A549 (cell line): ENCODE results near the gene TSG101. TPM values are rescaled to one million over a fixed set of nuclear protein-coding genes. Genes with fewer than 3 reads are reported as not detected.

Source experiments
- ATAC-seq, 2 experiments: fragments of 200-7000 bp in 1 of 2; fragments of >200 bp in 1 of 2; cut with Nextera tagmentation in 1 of 2; cut with Tn5 transposase in 1 of 2; 3 replicates each; pipeline versions ENCODE4 v1.8.0 to v1.9.1; 2018 to 2020; ENCODE audit warnings: mild to moderate bottlenecking in 1 of 2, moderate library complexity in 1 of 2
- CTCF ChIA-PET: fragments of 300-600 bp; sonication (Branson Sonifier 250); formaldehyde crosslinking; extraction: SDS; loops from one replicate; lab custom pipeline; 2021; ENCODE audit warnings: antibody characterized with exemption, inconsistent platforms; lab: Yijun Ruan, JAX
- POLR2A ChIA-PET: fragments of 350-600 bp; formaldehyde crosslinking; extraction: SDS; loops from one replicate; lab custom pipeline; 2021; ENCODE audit warnings: antibody characterized with exemption, inconsistent platforms; lab: Yijun Ruan, JAX
- DNase-seq, 2 experiments: peaks; one replicate each; pipeline versions ENCODE4 v3.0.0 to v3.0.0-alpha.2; 2011 to 2016; ENCODE audit warnings: low read depth in 1 of 2, low spot score in 1 of 2
- FAIRE-seq: peaks from 2 replicates; lab custom pipeline; 2011; peaks lifted over from hg19 to GRCh38; lab: Jason Lieb, UNC
- H3K27ac ChIP-seq, 2 experiments: fragments of >200 bp; sonication (Bioruptor Twin); formaldehyde crosslinking; 3 replicates each; pipeline ENCODE4 v1.5.1; 2016 to 2017
- H3K4me1 ChIP-seq: fragments of >200 bp; sonication (Bioruptor Twin); formaldehyde crosslinking; 3 replicates; pipeline ENCODE4 v1.6.1; 2016
- H3K4me2 ChIP-seq: fragments of >200 bp; sonication (Bioruptor Twin); formaldehyde crosslinking; 3 replicates; pipeline ENCODE4 v1.6.1; 2016
- H3K4me3 ChIP-seq: fragments of >200 bp; sonication (Bioruptor Twin); formaldehyde crosslinking; 3 replicates; pipeline ENCODE4 v1.5.1; 2016
- H3K9me3 ChIP-seq: fragments of >200 bp; sonication (Bioruptor Twin); formaldehyde crosslinking; 3 replicates; pipeline ENCODE4 v1.6.1; 2016
- BHLHE40 ChIP-seq: IDR thresholded peaks from 2 replicates; pipeline ENCODE4 v1.6.1; 2012; ENCODE audit warnings: low read depth, low read length, inconsistent platforms
- CBX8 ChIP-seq: fragments of 200-600 bp; sonication (generic); IDR thresholded peaks from 2 replicates; pipeline ENCODE4 v1.6.1; 2016
- CEBPB ChIP-seq, 2 experiments: fragments of >200 bp in 1 of 2; sonication (Bioruptor Twin) in 1 of 2; formaldehyde crosslinking in 1 of 2; IDR thresholded peaks; 2 replicates each; pipeline ENCODE4 v1.6.1; 2012 to 2016
- CHD2 ChIP-seq: fragments of 150-350 bp; IDR thresholded peaks from 2 replicates; pipeline ENCODE4 v1.6.1; 2014; ENCODE audit warnings: low read length; ENCODE audit not compliant: partially characterized antibody
- CHD4 ChIP-seq: fragments of 200-600 bp; sonication (generic); IDR thresholded peaks from 2 replicates; pipeline ENCODE4 v1.6.1; 2016; ENCODE audit warnings: antibody characterized with exemption, mild to moderate bottlenecking, borderline replicate concordance
- ESRRA ChIP-seq: fragments of 150-350 bp; IDR thresholded peaks from 2 replicates; pipeline ENCODE4 v1.6.1; 2014; ENCODE audit warnings: mild to moderate bottlenecking, low read length, borderline replicate concordance
- FOSB ChIP-seq: fragments of 250-450 bp; sonication (Bioruptor Pico); IDR thresholded peaks from 2 replicates; pipeline ENCODE4 v1.5.0; 2020; ENCODE audit warnings: mild to moderate bottlenecking, moderate library complexity
- FOXS1 ChIP-seq: fragments of 250-450 bp; sonication (Bioruptor Pico); IDR thresholded peaks from 2 replicates; pipeline ENCODE4 v1.5.0; 2020; ENCODE audit warnings: mild to moderate bottlenecking, moderate library complexity
- GATA3 ChIP-seq: IDR thresholded peaks from 2 replicates; pipeline ENCODE4 v1.6.1; 2012; ENCODE audit warnings: borderline replicate concordance
- HOXB13 ChIP-seq: fragments of 250-450 bp; sonication (Bioruptor Pico); IDR thresholded peaks from 2 replicates; pipeline ENCODE4 v1.5.0; 2020; ENCODE audit warnings: low read depth, mild to moderate bottlenecking, moderate library complexity
- JUN ChIP-seq, 2 experiments: fragments of >200 bp; sonication (Bioruptor Twin); formaldehyde crosslinking; IDR thresholded peaks; 2 replicates in 1 of 2; 3 replicates in 1 of 2; pipeline ENCODE4 v1.6.1; 2016 to 2017
- JUNB ChIP-seq: fragments of >200 bp; sonication (Bioruptor Twin); formaldehyde crosslinking; IDR thresholded peaks from 2 replicates; pipeline ENCODE4 v1.6.1; 2016
- KDM1A ChIP-seq: fragments of 200-600 bp; sonication (generic); IDR thresholded peaks from 2 replicates; pipeline ENCODE4 v1.6.1; 2016; ENCODE audit warnings: low read depth, mild to moderate bottlenecking
- KDM5A ChIP-seq: fragments of 200-600 bp; sonication (generic); IDR thresholded peaks from 2 replicates; pipeline ENCODE4 v1.6.1; 2016; ENCODE audit warnings: antibody characterized with exemption, mild to moderate bottlenecking
- MAFK ChIP-seq: fragments of 450-650 bp; IDR thresholded peaks from 2 replicates; pipeline ENCODE4 v1.6.1; 2014; ENCODE audit not compliant: partially characterized antibody
- NFE2L2 ChIP-seq: fragments of 150-350 bp; conservative IDR thresholded peaks from 2 replicates; pipeline ENCODE4 v1.6.1; 2014; ENCODE audit warnings: low read length
- RAD21 ChIP-seq, 2 experiments: fragments of >200 bp in 1 of 2; sonication (Bioruptor Twin) in 1 of 2; formaldehyde crosslinking in 1 of 2; IDR thresholded peaks in 1 of 2; conservative IDR thresholded peaks in 1 of 2; 2 replicates in 1 of 2; 3 replicates in 1 of 2; pipeline ENCODE4 v1.6.1; 2012 to 2018; ENCODE audit warnings: inconsistent platforms in 1 of 2
- RARB ChIP-seq: fragments of 250-450 bp; sonication (Bioruptor Pico); IDR thresholded peaks from 2 replicates; pipeline ENCODE4 v1.8.0; 2021; ENCODE audit warnings: mild to moderate bottlenecking, moderate library complexity
- RCOR1 ChIP-seq: fragments of 150-350 bp; IDR thresholded peaks from 2 replicates; pipeline ENCODE4 v1.6.1; 2014; ENCODE audit warnings: antibody characterized with exemption, low read length, low read depth
- RFX5 ChIP-seq: fragments of 450-650 bp; IDR thresholded peaks from 2 replicates; pipeline ENCODE4 v1.7.1; 2014; ENCODE audit warnings: antibody characterized with exemption, mild to moderate bottlenecking, moderate library complexity
- RNF2 ChIP-seq: fragments of 200-600 bp; sonication (generic); IDR thresholded peaks from 2 replicates; pipeline ENCODE4 v1.6.1; 2016; ENCODE audit warnings: low read depth, mild to moderate bottlenecking, antibody characterized with exemption, moderate library complexity, borderline replicate concordance
- ZC3H11A ChIP-seq: fragments of 450-650 bp; IDR thresholded peaks from 2 replicates; pipeline ENCODE4 v1.6.1; 2014; ENCODE audit warnings: antibody characterized with exemption, mild to moderate bottlenecking
- ZFP36 ChIP-seq: fragments of 450-650 bp; IDR thresholded peaks from 2 replicates; pipeline ENCODE4 v1.6.1; 2014; ENCODE audit warnings: borderline replicate concordance; ENCODE audit not compliant: partially characterized antibody
- ZNF302 ChIP-seq: fragments of 250-450 bp; sonication (Bioruptor Pico); IDR thresholded peaks from 2 replicates; pipeline ENCODE4 v1.9.0; 2021; ENCODE audit warnings: inconsistent platforms, mild to moderate bottlenecking, moderate library complexity
- WGBS: methylation state at CpG from one replicate; pipeline ENCODE4 v1.1.6; 2017; ENCODE audit errors: missing lambda C conversion rate; 5-methylcytosine and 5-hydroxymethylcytosine counted together
- polyA plus RNA-seq, 4 experiments: library from polyadenylated mRNA; depleted of rRNA in 3 of 4; stranded (reverse); fragments of >200 nt; fragmentation: RNase III in 1 of 4; extraction: RNeasy Plus Mini Kit Qiagen cat#74134 plus additional on column Dnase treatment in 1 of 4; gene quantifications; 2 replicates in 3 of 4; 3 replicates in 1 of 4; pipeline ENCODE4 v1.2.3, GENCODE V29; 2011 to 2017
- TF ChIP-seq, protein P1 (sequence below): fragments of 250-450 bp; sonication (Bioruptor Pico); IDR thresholded peaks from 2 replicates; pipeline ENCODE4 v1.5.0; 2020; ENCODE audit warnings: low read depth, mild to moderate bottlenecking, moderate library complexity
- TF ChIP-seq, protein P2 (sequence below): fragments of 450-650 bp; IDR thresholded peaks from 2 replicates; pipeline ENCODE4 v1.6.1; 2014; ENCODE audit warnings: antibody characterized with exemption
- TF ChIP-seq, protein P3 (sequence below): IDR thresholded peaks from 2 replicates; pipeline ENCODE4 v1.6.1; 2012
- TF ChIP-seq, protein P4 (sequence below): fragments of 150-350 bp; IDR thresholded peaks from 2 replicates; pipeline ENCODE4 v1.6.1; 2014; ENCODE audit warnings: low read depth, mild to moderate bottlenecking, low read length
- TF ChIP-seq, protein P5 (sequence below): IDR thresholded peaks from 2 replicates; pipeline ENCODE4 v1.6.1; 2012; ENCODE audit warnings: low read depth, borderline replicate concordance
- TF ChIP-seq, protein P6 (sequence below): fragments of >200 bp; sonication (Bioruptor Twin); formaldehyde crosslinking; IDR thresholded peaks from 2 replicates; pipeline ENCODE4 v1.6.1; 2016

TSG101 gene
- polyA plus RNA-seq, 2 of the 4 experiments (the other 2 are of a cell fraction) = 112 to 161 TPM

DNA sequence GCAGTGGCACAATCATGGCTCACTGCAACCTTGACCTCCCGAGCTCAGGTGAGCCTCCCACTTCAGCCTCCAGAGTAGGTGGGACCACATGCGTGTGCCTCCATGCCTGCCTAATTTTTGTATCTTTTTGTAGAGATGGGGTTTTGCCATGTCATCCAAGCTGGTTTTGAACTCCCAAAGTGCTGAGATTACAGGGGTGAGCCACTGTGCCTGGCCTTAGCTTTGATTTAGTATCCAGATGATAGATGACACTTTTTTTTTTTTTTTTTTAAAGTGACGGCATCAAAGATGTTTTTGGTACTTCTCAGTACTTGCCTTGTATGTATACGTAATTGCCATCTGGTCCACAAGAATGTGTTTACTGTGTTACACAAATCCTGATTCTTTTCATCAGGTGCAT, 47.7 kb downstream of the TSG101 start:
- ChIA-PET CTCF (interaction anchor here (1.0 to 1.2 kb wide), 2 partner anchors 13 to 15 kb away, joined by 3 read pairs; no protein-coding TSS in a partner anchor), POLR2A (interaction anchor here (0.6 kb wide), 1 partner anchor 204 kb away, joined by 5 read pairs; no protein-coding TSS in a partner anchor)
- H3K4me2 ChIP-seq = no peak overlapping the region
- no peaks in the 10 kb centered on the region for H3K9me3 ChIP-seq
- H3K4me3 ChIP-seq = no peak overlapping the region
- DNase-seq (no peak), ATAC-seq (no peak), FAIRE-seq (no peak)
- H3K4me1 ChIP-seq = no peaks in the 10 kb centered on the region
- TF ChIP-seq RCOR1 = no peak
- no peak for TF ChIP-seq FOSB (CRISPR knock-in tag)
- no peak for TF ChIP-seq KDM5A
- no peak for TF ChIP-seq ESRRA
- TF ChIP-seq CBX8 = no peak
- TF ChIP-seq, protein P1, sequence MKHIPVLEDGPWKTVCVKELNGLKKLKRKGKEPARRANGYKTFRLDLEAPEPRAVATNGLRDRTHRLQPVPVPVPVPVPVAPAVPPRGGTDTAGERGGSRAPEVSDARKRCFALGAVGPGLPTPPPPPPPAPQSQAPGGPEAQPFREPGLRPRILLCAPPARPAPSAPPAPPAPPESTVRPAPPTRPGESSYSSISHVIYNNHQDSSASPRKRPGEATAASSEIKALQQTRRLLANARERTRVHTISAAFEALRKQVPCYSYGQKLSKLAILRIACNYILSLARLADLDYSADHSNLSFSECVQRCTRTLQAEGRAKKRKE (CRISPR knock-in tag) = no peak
- TF ChIP-seq, protein P2, sequence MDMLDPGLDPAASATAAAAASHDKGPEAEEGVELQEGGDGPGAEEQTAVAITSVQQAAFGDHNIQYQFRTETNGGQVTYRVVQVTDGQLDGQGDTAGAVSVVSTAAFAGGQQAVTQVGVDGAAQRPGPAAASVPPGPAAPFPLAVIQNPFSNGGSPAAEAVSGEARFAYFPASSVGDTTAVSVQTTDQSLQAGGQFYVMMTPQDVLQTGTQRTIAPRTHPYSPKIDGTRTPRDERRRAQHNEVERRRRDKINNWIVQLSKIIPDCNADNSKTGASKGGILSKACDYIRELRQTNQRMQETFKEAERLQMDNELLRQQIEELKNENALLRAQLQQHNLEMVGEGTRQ = no peak
- TF ChIP-seq RNF2 = no peak
- TF ChIP-seq, protein P3, sequence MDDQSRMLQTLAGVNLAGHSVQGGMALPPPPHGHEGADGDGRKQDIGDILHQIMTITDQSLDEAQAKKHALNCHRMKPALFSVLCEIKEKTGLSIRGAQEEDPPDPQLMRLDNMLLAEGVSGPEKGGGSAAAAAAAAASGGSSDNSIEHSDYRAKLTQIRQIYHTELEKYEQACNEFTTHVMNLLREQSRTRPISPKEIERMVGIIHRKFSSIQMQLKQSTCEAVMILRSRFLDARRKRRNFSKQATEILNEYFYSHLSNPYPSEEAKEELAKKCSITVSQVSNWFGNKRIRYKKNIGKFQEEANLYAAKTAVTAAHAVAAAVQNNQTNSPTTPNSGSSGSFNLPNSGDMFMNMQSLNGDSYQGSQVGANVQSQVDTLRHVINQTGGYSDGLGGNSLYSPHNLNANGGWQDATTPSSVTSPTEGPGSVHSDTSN = no peak
- no peak for TF ChIP-seq CHD2
- no peak for TF ChIP-seq CEBPB (IDR thresholded peaks at IDR 0.05)
- no peak for TF ChIP-seq MAFK
- TF ChIP-seq RARB = no peak
- no peak for TF ChIP-seq CHD4
- no peak for TF ChIP-seq BHLHE40
- no peak for TF ChIP-seq JUN (IDR thresholded peaks at IDR 0.05)
- TF ChIP-seq ZFP36 = no peak
- TF ChIP-seq RFX5 = no peak
- no peak for TF ChIP-seq FOXS1
- TF ChIP-seq, protein P4, sequence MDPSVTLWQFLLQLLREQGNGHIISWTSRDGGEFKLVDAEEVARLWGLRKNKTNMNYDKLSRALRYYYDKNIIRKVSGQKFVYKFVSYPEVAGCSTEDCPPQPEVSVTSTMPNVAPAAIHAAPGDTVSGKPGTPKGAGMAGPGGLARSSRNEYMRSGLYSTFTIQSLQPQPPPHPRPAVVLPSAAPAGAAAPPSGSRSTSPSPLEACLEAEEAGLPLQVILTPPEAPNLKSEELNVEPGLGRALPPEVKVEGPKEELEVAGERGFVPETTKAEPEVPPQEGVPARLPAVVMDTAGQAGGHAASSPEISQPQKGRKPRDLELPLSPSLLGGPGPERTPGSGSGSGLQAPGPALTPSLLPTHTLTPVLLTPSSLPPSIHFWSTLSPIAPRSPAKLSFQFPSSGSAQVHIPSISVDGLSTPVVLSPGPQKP = no peak
- 89% methylated on average over 4 of the region's 4 CpGs for WGBS
- no peak overlapping the region for H3K27ac ChIP-seq

DNA sequence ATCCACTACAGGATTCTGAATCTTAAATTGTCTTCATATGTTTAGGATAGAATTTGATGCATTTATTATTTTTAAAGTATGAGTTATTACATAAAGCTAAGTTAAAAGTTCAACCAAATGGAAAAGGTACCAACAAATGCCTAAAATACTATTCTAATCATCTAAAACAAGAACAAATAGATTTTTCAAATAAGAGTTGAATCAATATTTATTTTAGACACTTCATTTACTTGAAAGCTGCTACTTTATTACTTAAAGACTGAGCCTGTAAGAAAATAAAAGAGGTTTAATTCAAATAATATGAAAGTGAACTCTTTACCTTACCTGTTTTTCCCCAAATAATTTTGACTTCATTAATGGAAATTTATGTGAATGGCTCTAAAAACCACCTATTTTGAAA, 54.2 kb downstream of the TSG101 start:
- FAIRE-seq = no peak
- CTCF ChIA-PET = no interaction called here
- POLR2A ChIA-PET = no interaction called here
- Histone ChIP-seq H3K4me1 (no peaks in the 10 kb centered on the region), H3K27ac (no peak overlapping the region), H3K4me3 (no peak overlapping the region)
- no peak for TF ChIP-seq HOXB13 (CRISPR knock-in tag)
- no peak for TF ChIP-seq ZC3H11A
- TF ChIP-seq, all 56 proteins: peak for 0
- no peak for DNase-seq
- ATAC-seq = no peak
- Histone ChIP-seq H3K4me2 (no peak overlapping the region), H3K9me3 (no peaks in the 10 kb centered on the region)

DNA sequence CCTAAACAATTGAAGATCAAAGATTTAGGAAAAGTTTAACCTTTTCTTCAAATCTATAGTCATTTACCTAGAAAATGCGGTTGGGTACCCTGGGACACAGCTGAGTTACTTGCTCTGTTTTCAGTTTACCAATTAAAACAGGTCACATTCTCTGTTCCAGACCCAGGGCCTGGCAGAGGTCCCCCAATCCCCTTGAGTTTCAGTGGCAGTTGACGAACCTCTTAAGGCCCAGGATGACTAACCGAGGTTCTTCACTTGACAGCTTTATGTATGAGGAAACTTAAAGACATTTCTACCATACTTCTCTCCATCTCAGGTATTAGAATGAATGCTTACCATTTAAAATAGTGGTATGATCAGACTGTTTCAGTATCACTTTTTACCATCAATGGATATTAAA, 54.7 kb downstream of the TSG101 start:
- no peak for FAIRE-seq
- Histone ChIP-seq H3K4me2 (no peak overlapping the region), H3K27ac (no peak overlapping the region), H3K9me3 (no peaks in the 10 kb centered on the region), H3K4me3 (no peak overlapping the region), H3K4me1 (no peaks in the 10 kb centered on the region)
- DNase-seq = no peak
- WGBS = 93% methylated on average over 3 of the region's 3 CpGs
- TF ChIP-seq, protein P5, sequence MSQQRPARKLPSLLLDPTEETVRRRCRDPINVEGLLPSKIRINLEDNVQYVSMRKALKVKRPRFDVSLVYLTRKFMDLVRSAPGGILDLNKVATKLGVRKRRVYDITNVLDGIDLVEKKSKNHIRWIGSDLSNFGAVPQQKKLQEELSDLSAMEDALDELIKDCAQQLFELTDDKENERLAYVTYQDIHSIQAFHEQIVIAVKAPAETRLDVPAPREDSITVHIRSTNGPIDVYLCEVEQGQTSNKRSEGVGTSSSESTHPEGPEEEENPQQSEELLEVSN = no peak
- TF ChIP-seq CHD2 (no peak), RAD21 (conservative IDR thresholded peaks at IDR 0.05 in 1 of 2, IDR thresholded peaks at IDR 0.05 in 1 of 2) (no peak), NFE2L2 (no peak), ESRRA (no peak), KDM1A (no peak), JUNB (no peak), ZNF302 (no peak), GATA3 (no peak), CHD4 (no peak)
- TF ChIP-seq, protein P6, sequence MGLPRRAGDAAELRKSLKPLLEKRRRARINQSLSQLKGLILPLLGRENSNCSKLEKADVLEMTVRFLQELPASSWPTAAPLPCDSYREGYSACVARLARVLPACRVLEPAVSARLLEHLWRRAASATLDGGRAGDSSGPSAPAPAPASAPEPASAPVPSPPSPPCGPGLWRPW = no peak
- no peak for ATAC-seq
- POLR2A ChIA-PET = no interaction called here
- CTCF ChIA-PET = no interaction called here
